Keratinocyte (primary cell): ENCODE measurements around the gene MUC5B. TPM values are rescaled to one million over a fixed set of nuclear protein-coding genes. Genes with fewer than 3 reads are reported as not detected.

ENCODE experiments used
- DNase-seq: peaks from one replicate; pipeline ENCODE4 v3.0.0-alpha.2; 2011; ENCODE audit warnings: low read depth, missing footprints, low spot score
- FAIRE-seq: peaks from 2 replicates; lab custom pipeline; 2011; peaks lifted over from hg19 to GRCh38; lab: Jason Lieb, UNC
- H2AFZ ChIP-seq: 2 replicates; pipeline ENCODE4 v1.6.0; 2012; ENCODE audit warnings: low read length, control low read depth, inconsistent platforms; ENCODE audit not compliant: control insufficient read depth
- H3K27ac ChIP-seq: 2 replicates; pipeline ENCODE4 v1.5.1; 2011; ENCODE audit warnings: low read length; ENCODE audit not compliant: control insufficient read depth, insufficient read depth
- H3K27me3 ChIP-seq: 3 replicates; pipeline ENCODE4 v1.6.0; 2011; ENCODE audit warnings: low read length; ENCODE audit not compliant: control insufficient read depth, insufficient read depth; ENCODE audit errors: extremely low read depth
- H3K36me3 ChIP-seq, 2 experiments: 2 replicates in 1 of 2; 3 replicates in 1 of 2; pipeline ENCODE4 v1.5.1; 2011; ENCODE audit warnings: low read length in 2 of 2, mild to moderate bottlenecking in 1 of 2; ENCODE audit not compliant: control insufficient read depth in 2 of 2, insufficient read depth in 2 of 2; ENCODE audit errors: extremely low read depth in 1 of 2
- H3K4me1 ChIP-seq: 3 replicates; pipeline ENCODE4 v1.5.1; 2011; ENCODE audit warnings: low read length; ENCODE audit not compliant: control insufficient read depth, insufficient read depth; ENCODE audit errors: extremely low read depth
- H3K4me2 ChIP-seq: 3 replicates; pipeline ENCODE4 v1.6.0; 2011; ENCODE audit warnings: low read depth, low read length; ENCODE audit not compliant: control insufficient read depth, insufficient read depth; ENCODE audit errors: extremely low read depth
- H3K4me3 ChIP-seq, 3 experiments: fragments of 200-600 bp in 1 of 3; sonication (generic) in 1 of 3; 2 replicates in 2 of 3; 3 replicates in 1 of 3; pipeline ENCODE4 v1.5.1; 2011 to 2016; ENCODE audit warnings: low read length in 3 of 3, mild to moderate bottlenecking in 3 of 3, control low read depth in 2 of 3, inconsistent platforms in 1 of 3, low read depth in 1 of 3, mixed read lengths in 1 of 3, mixed run types in 1 of 3, moderate library complexity in 1 of 3; ENCODE audit not compliant: control insufficient read depth in 2 of 3, insufficient read depth in 2 of 3; ENCODE audit errors: extremely low read depth in 1 of 3
- H3K79me2 ChIP-seq: 2 replicates; pipeline ENCODE4 v1.6.0; 2012; ENCODE audit warnings: low read length; ENCODE audit not compliant: control insufficient read depth, insufficient read depth
- H3K9ac ChIP-seq: 3 replicates; pipeline ENCODE4 v1.6.0; 2011; ENCODE audit warnings: low read length; ENCODE audit not compliant: control insufficient read depth, insufficient read depth; ENCODE audit errors: extremely low read depth
- H3K9me1 ChIP-seq: 3 replicates; pipeline ENCODE4 v1.6.0; 2011; ENCODE audit warnings: low read length; ENCODE audit not compliant: control insufficient read depth, insufficient read depth; ENCODE audit errors: extremely low read depth
- H3K9me3 ChIP-seq: 2 replicates; pipeline ENCODE4 v1.5.1; 2012; ENCODE audit warnings: low read depth, low read length; ENCODE audit not compliant: control insufficient read depth
- H4K20me1 ChIP-seq: 3 replicates; pipeline ENCODE4 v1.6.0; 2011; ENCODE audit warnings: low read length; ENCODE audit not compliant: control insufficient read depth, insufficient read depth; ENCODE audit errors: extremely low read depth
- CTCF ChIP-seq, 3 experiments: IDR thresholded peaks in 1 of 3; conservative IDR thresholded peaks in 1 of 3; optimal IDR thresholded peaks in 1 of 3; 2 replicates in 2 of 3; 3 replicates in 1 of 3; pipeline versions ENCODE3 to v1.5.1; 2011; ENCODE audit warnings: low read length in 3 of 3, mild to moderate bottlenecking in 3 of 3, moderate library complexity in 2 of 3, control low read depth in 1 of 3, inconsistent platforms in 1 of 3; ENCODE audit not compliant: insufficient read depth in 2 of 3; ENCODE audit errors: extremely low read depth in 1 of 3
- EZH2 ChIP-seq: IDR thresholded peaks from one replicate; pipeline ENCODE4 v1.6.1; 2012; ENCODE audit warnings: inconsistent platforms, mild to moderate bottlenecking, low read length, moderate library complexity
- dilution Hi-C: fragments of 300-500 bp; cut with MboI; formaldehyde crosslinking; loops from one replicate; pipeline ENCODE4 v1.7.0; 2020; ENCODE audit warnings: low sequenced_read_pairs; ENCODE audit not compliant: extremely low pct_ligation_motif_present
- polyA plus RNA-seq, 5 experiments: library from polyadenylated mRNA; depleted of rRNA in 3 of 5; stranded (reverse) in 3 of 5; stranded (forward) in 1 of 5; unstranded in 1 of 5; fragments of >200 nt; gene quantifications; 1 replicate in 1 of 5; 2 replicates in 3 of 5; 3 replicates in 1 of 5; pipeline versions ENCODE4 v1.2.1 to v1.2.3, GENCODE V29; 2011 to 2012; ENCODE audit warnings: missing spikeins in 2 of 5, low read depth in 1 of 5, low replicate concordance in 1 of 5

Gene MUC5B
- polyA plus RNA-seq, 1 donor (not counting 4 experiments of a cell fraction or from before 2014, with no cell fraction given) = not detected

DNA sequence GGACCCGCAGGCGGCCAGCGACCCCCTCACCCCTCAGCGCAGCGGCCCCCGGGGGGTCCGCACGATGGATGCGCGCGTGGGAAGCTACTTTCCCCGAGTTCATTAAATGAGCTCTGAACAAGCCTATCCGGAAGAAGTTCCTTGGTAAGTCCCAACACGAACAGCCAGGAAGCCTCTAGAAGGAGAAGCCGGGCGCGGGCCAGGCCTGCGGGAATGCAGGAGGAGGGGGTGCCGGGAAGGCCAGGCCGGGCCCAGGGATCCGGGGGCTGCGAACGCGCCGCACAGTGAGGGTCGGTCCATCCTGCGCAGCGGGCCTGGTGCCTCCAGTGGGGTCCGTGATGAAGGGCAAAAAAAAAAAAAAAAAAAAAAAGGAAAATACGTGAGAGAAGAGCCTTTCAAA is 49.7 kb downstream of the MUC5B start:
- peaks cover 9 to 21% of the 10 kb centered on the region in 2 experiments for H3K36me3 ChIP-seq
- FAIRE-seq (no peak), DNase-seq (no peak)
- H3K9ac ChIP-seq = no peak overlapping the region
- no peak overlapping the region for H3K4me3 ChIP-seq
- H3K9me1 ChIP-seq = no peaks in the 10 kb centered on the region
- TF ChIP-seq CTCF (optimal IDR thresholded peaks at IDR 0.05 in 1 of 3, IDR thresholded peaks at IDR 0.05 in 1 of 3, conservative IDR thresholded peaks at IDR 0.05 in 1 of 3; ENCODE audit: extremely low read depth in 1 of 3, insufficient read depth in 2 of 3, low read length in 3 of 3) = no peak
- no peak for TF ChIP-seq EZH2
- H3K79me2 ChIP-seq = no peaks in the 10 kb centered on the region
- H3K27ac ChIP-seq = no peak overlapping the region
- no peak overlapping the region for H3K4me2 ChIP-seq
- no peaks in the 10 kb centered on the region for H3K9me3 ChIP-seq
- H3K27me3 ChIP-seq = no peaks in the 10 kb centered on the region
- H3K4me1 ChIP-seq = no peaks in the 10 kb centered on the region
- H4K20me1 ChIP-seq = peaks cover 2% of the 10 kb centered on the region
- H2AFZ ChIP-seq = no peak overlapping the region
- dilution Hi-C loops = no loop called here

DNA sequence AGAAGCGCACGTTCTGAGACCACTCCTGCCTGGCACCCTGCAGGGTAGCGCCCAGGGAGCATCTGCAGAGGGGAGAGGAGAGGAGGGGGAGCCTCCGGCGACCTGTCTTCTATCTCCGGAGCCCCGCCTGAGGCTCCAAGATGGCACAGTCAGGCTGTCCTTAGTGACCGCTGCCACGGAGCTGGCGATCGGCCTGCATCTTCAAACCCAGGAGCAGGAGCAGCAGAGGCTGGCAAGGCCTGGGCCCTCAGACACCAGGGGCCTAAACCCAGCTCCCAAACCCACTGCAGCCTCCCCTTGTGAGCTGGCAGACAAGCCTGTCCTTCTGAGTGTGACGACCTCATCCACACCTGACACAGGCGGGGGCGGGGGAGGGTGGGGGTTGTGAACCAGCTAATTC is 51.6 kb downstream of the MUC5B start:
- H3K9me3 ChIP-seq = no peaks in the 10 kb centered on the region
- H3K27ac ChIP-seq = no peak overlapping the region
- H2AFZ ChIP-seq = no peak overlapping the region
- dilution Hi-C loops = no loop called here
- H3K4me1 ChIP-seq = no peaks in the 10 kb centered on the region
- no peak for TF ChIP-seq CTCF (optimal IDR thresholded peaks at IDR 0.05 in 1 of 3, IDR thresholded peaks at IDR 0.05 in 1 of 3, conservative IDR thresholded peaks at IDR 0.05 in 1 of 3; ENCODE audit: extremely low read depth in 1 of 3, insufficient read depth in 2 of 3, low read length in 3 of 3)
- no peak for FAIRE-seq
- no peaks in the 10 kb centered on the region for H3K9me1 ChIP-seq
- no peak for DNase-seq
- H3K4me2 ChIP-seq = no peak overlapping the region
- peaks cover 5% of the 10 kb centered on the region for H3K79me2 ChIP-seq
- H3K9ac ChIP-seq = no peak overlapping the region
- peaks cover 2% of the 10 kb centered on the region for H4K20me1 ChIP-seq
- no peaks in the 10 kb centered on the region for H3K27me3 ChIP-seq
- peaks cover 14 to 33% of the 10 kb centered on the region in 2 experiments for H3K36me3 ChIP-seq
- H3K4me3 ChIP-seq = no peak overlapping the region
